Stimulated activated naive CD8-positive, alpha-beta T cell treated with anti-CD3 and anti-CD28 coated beads, Interleukin-15, Interleukin-2, amounts not matched to agents 100 U/mL and 50 U/mL, for 24 hours (primary cell): ENCODE results near the gene LACTBL1.

Experiments
- ATAC-seq: fragments of 150-1000 bp; cut with Tn5 transposase; one replicate; pipeline ENCODE4 v1.10.0; 2021
- DNase-seq: peaks from one replicate; pipeline ENCODE4 v3.0.0; 2021

Gene LACTBL1

DNA sequence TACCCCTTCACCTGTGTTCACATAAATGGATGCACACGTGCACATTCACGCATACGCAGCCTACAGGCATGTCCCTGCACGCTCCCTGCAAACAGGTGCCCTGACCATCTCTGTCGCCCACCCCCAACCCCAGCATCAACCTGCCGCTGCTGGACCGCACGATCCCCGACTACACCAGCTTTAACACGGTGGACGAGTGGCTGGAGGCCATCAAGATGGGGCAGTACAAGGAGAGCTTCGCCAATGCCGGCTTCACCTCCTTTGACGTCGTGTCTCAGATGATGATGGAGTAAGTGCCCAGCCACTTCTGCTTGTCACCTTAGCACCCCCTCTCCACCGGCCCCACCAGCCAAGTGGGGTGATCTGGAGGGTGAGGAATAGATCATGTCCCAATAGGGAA, 60.4 kb downstream of the LACTBL1 start:
- ATAC-seq, result no peak
- DNase-seq, result no peak

GRCh38 chr1:22910986-22911651, 61.5 kb downstream of the LACTBL1 start:
- no peak for ATAC-seq
- DNase-seq, result no peak

DNA sequence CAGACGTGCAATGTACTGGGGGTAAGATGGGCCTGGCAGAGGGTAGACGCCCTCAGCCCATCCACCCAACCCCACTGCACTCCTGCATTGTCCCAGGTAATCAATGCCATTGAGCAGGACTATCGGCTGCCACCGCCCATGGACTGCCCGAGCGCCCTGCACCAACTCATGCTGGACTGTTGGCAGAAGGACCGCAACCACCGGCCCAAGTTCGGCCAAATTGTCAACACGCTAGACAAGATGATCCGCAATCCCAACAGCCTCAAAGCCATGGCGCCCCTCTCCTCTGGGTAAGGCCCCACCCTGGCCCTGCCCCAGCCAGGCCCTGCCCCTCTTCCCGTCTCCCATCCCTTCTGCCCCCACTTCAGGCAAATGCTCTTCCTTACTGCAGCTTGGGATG, 62.4 kb downstream of the LACTBL1 start:
- no peak for ATAC-seq
- DNase-seq, result no peak

DNA sequence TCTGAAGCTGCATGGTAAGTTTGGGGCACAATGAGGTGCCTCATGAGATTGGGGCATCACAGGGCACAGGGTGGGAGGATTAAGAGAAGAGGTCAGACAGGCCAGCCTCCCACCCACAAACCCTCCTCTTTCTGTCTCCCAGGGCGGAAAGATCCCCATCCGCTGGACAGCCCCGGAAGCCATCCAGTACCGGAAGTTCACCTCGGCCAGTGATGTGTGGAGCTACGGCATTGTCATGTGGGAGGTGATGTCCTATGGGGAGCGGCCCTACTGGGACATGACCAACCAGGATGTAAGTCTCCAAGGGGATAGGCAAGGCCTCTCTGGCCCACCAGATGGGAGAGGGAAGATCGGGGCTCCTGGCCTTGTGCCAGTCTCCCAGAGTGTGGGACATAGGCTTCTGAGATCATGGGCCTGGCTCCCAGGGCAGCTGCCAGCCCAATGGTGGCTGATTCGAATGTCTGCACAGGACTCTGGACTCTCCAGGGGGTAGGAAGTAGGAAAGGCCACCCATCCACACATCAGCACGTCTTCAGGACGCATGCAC, 63.7 kb downstream of the LACTBL1 start:
- DNase-seq, result no peak
- ATAC-seq, result no peak

- ATAC-seq (no peak), DNase-seq (no peak)
Observed at GRCh38 chr1:22907528-22907927, 65.1 kb downstream of the LACTBL1 start.

DNA sequence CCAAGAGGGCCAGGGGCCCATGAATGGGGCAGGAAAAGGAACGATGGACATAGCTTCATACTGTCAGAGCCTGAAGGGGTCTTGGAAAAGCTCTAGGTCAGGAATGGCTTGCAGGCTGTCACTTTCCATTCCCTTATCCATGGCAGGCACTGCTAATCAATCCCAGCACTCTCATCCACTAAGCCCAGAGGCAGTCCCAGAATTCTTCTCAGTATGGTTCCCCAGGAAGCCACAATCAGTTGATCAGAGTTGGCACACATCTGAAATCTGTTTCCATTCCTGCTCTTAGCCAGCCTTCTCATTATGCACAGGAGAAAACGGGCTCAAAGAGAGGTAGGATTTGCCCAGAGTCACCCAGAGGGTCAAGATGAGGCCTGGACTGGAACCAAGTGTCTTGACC, 65.7 kb downstream of the LACTBL1 start:
- DNase-seq (no peak), ATAC-seq (no peak)

DNA sequence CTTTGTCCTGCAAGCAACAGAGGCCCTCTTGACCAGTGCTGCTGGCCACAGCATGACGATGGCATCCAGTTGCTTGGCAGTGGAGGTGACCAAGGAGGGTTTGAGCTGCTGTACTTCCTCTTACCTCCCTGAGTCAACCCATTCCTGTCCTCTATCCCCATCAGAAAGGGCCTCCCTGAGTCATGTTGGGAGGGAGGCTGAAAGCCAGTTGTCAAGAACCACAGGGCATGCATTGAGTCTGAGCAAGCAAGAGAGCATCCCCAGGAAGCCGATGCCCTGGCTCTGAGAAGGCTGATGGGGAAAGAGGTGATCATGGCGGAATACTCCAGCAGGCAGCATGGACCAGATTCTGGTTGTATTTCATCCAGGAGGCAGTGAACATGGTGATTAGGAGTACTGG, 69.6 kb downstream of the LACTBL1 start:
- ATAC-seq (no peak), DNase-seq (no peak)
